VCaP (cell line): ENCODE measurements around the gene SLC15A1.

Experiments used
- H3K27ac ChIP-seq: fragments of 450-650 bp; 2 replicates; pipeline ENCODE4 v1.5.1; 2017
- TF ChIP-seq, protein P1 (sequence below): fragments of 450-650 bp; conservative IDR thresholded peaks from 2 replicates; pipeline ENCODE4 v1.5.1; 2017; ENCODE audit warnings: mild to moderate bottlenecking, moderate library complexity

The SLC15A1 gene

DNA sequence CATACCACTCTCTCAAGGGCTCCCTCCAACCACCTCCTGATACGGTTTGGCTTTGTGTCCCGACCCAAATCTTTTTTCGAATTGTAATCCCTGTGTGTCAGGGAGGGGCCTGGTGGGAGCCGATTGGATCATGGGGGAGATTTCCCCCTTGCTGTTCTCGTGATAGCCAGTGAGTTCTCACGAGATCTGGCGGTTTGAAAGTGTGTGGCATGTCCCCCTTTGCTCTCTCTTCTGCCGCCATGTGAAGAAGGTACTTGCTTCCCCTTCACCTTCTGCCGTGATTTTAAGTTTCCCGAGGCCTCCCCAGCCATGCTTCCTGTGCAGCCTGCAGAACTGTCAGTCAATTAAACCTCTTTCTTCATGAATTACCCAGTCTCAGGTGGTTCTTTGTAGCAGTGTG, 34.7 kb upstream of the SLC15A1 start:
- H3K27ac ChIP-seq, result no peak overlapping the region
- TF ChIP-seq, protein P1, sequence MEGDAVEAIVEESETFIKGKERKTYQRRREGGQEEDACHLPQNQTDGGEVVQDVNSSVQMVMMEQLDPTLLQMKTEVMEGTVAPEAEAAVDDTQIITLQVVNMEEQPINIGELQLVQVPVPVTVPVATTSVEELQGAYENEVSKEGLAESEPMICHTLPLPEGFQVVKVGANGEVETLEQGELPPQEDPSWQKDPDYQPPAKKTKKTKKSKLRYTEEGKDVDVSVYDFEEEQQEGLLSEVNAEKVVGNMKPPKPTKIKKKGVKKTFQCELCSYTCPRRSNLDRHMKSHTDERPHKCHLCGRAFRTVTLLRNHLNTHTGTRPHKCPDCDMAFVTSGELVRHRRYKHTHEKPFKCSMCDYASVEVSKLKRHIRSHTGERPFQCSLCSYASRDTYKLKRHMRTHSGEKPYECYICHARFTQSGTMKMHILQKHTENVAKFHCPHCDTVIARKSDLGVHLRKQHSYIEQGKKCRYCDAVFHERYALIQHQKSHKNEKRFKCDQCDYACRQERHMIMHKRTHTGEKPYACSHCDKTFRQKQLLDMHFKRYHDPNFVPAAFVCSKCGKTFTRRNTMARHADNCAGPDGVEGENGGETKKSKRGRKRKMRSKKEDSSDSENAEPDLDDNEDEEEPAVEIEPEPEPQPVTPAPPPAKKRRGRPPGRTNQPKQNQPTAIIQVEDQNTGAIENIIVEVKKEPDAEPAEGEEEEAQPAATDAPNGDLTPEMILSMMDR, result no peak

DNA sequence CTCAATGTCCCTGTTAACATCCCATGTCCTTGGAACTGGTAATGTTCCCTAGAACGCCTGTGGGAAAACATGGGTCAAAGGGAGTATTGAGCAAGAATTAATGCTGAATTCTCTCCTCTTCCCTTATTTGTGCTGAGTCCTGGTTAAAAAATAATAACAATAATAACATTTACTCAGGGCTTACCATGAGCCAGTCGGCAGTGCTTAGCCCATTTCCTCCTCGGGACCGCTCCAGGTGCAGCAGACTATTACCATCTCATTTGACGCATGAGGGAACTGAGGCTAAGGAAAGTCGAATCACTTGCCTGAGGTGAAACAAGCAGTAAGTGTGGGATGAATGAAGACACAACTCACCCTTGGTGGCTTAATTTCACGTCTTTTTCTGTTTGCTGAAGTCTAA, 33.6 kb upstream of the SLC15A1 start:
- TF ChIP-seq, protein P1, result no peak
- H3K27ac ChIP-seq, result no peak overlapping the region

DNA sequence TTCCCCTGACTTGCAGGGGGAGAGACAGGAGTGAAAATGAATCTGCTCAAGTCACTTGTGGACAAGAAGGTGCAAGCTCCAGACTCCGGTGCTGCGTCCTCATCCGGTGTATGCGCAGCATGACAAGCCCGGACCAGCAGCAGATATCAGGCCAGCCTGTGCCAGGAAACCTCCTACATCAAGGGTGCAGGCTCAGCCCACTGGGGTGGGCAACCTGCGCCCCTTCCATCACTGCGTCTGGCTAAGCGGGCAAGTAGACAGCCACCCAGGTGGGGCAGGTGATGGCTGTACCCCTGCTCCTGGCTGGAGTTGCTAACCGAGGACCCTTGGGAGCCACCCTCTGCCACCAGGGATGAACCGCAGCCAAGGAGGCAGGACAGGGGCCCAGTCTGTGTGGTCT, 32.9 kb upstream of the SLC15A1 start:
- TF ChIP-seq, protein P1, result no peak
- no peak overlapping the region for H3K27ac ChIP-seq

DNA sequence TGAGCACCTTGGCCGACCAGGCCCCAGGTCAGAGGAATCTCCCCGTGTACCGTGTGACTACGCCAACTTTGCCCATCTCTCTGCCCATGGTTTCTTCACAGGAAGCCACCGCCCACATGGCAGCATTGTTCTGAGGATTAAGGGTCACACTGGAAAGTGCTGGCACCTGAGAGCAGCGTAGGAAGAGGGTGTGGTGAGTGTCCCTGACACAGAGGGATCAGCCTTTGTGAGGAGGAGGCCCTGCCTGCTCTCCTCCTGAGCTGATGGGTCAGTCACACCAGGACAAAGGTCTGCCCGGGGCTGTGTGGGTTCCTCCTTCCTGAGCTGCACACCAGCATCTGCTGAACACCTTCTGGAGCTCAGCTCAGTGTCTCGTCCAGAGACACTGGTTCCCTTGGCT, 32.2 kb upstream of the SLC15A1 start:
- TF ChIP-seq, protein P1, result no peak
- H3K27ac ChIP-seq, result no peak overlapping the region

DNA sequence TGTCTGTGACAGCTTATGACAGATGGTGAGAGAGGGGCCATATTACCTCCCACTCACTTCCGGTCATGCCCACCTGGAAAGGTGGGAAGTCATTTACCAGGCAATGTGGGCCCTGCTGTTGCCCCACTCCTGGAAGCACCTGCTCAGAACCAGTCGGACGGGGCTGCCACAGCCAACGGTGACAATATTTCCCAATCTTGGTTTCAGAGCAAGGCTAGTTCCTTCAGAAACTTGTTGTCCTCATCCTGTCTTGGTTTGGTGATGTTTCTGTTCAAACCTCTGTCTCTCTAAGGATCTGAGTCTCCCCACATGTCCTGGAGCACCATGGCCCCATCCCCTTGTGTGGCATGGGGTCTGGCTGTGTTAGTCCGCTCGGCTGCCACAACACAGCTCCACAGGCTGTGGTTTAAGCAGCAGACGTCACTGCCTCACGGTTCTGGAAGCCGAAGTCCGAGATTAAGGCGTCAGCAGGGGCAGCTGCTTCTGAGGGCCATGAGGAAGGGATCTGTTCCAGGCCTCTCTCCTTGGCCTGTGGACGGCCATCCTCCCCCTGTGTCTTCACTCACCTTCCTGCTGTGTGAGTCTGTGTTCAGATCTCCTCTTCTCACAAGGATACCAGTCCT, 31.5 kb upstream of the SLC15A1 start:
- no peak overlapping the region for H3K27ac ChIP-seq
- TF ChIP-seq, protein P1, result no peak

DNA sequence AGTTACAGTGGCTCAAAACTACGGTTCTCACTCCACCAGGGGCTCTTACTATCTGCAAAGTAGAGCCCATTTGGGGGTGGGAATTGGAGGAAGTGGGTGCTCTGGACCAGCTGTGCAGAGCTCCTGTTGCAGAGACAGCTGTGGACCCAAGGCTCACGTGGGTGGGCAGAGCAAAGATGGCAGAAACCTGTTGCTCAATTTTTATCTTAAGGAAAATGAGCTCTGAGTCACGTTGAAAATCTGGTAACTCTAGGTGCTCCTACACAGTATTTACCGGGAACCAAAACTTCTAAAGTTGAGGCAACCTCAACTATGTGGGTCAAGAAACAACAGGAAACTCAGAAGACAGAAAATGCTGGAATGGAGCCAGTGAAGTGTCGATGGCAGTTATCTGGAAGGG, 30.2 kb upstream of the SLC15A1 start:
- TF ChIP-seq, protein P1, result no peak
- H3K27ac ChIP-seq, result no peak overlapping the region

DNA sequence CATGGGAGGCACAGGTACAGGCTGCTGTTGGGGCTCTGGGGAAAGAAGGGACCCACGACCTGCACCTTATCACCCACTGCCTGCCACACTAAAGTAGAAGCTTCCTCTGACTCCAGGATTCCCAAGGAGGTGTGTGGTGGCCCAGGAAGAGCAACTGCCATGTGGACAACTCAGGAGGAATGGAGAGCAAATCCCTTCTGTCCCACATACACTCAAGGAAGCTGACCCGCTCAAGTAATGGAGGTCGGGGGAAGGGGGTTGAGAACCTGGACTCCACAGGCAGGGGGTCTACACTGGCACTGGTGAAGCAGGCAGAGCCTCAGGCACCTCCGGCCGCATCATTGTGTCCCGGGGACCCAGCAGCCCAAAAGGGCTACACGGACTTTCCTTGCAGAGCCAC, 29.4 kb upstream of the SLC15A1 start:
- TF ChIP-seq, protein P1, result no peak
- no peak overlapping the region for H3K27ac ChIP-seq
